Endodermal cell (in vitro differentiated cells): ENCODE measurements around the gene KIF3B. TPM values are rescaled to one million over a fixed set of nuclear protein-coding genes. Genes with fewer than 3 reads are reported as not detected.

Experiments
- DNase-seq: peaks from one replicate; pipeline ENCODE4 v3.0.0-alpha.2; 2017
- H3K27ac ChIP-seq: 2 replicates; pipeline ENCODE4 v1.5.1; 2013; ENCODE audit warnings: mild to moderate bottlenecking, low read depth, low read length, moderate library complexity
- H3K27me3 ChIP-seq: 2 replicates; pipeline ENCODE4 v1.6.1; 2013; ENCODE audit warnings: mild to moderate bottlenecking, low read length, moderate library complexity; ENCODE audit not compliant: insufficient read depth, control insufficient read depth, poor library complexity, severe bottlenecking
- H3K36me3 ChIP-seq: 2 replicates; pipeline ENCODE4 v1.7.0; 2013; ENCODE audit warnings: mild to moderate bottlenecking, low read length, moderate library complexity; ENCODE audit not compliant: control insufficient read depth, insufficient read depth
- H3K4me1 ChIP-seq: one replicate; pipeline ENCODE4 v1.7.0; 2013; ENCODE audit warnings: low read length; ENCODE audit not compliant: control insufficient read depth, insufficient read depth
- H3K4me3 ChIP-seq: 2 replicates; pipeline ENCODE4 v1.5.1; 2013; ENCODE audit warnings: mild to moderate bottlenecking, low read length, moderate library complexity
- H3K9ac ChIP-seq: 2 replicates; pipeline ENCODE4 v1.6.1; 2013; ENCODE audit warnings: mild to moderate bottlenecking, low read length, moderate library complexity; ENCODE audit not compliant: poor library complexity, severe bottlenecking; ENCODE audit errors: extremely low read depth
- H3K9me3 ChIP-seq: 2 replicates; pipeline ENCODE4 v1.6.1; 2013; ENCODE audit warnings: mild to moderate bottlenecking, low read length, moderate library complexity; ENCODE audit not compliant: control insufficient read depth
- H3K27ac Mint-ChIP-seq: 2 replicates; pipeline ENCODE4 v1.8.0; 2020; ENCODE audit warnings: mixed read lengths
- H3K27me3 Mint-ChIP-seq: 2 replicates; pipeline ENCODE4 v1.8.0; 2021; ENCODE audit warnings: mild to moderate bottlenecking, mixed read lengths; ENCODE audit not compliant: insufficient read depth
- H3K36me3 Mint-ChIP-seq: 2 replicates; pipeline ENCODE4 v1.8.0; 2020; ENCODE audit warnings: low read depth, mixed read lengths
- H3K4me1 Mint-ChIP-seq: 2 replicates; pipeline ENCODE4 v1.8.0; 2020; ENCODE audit warnings: mixed read lengths
- H3K4me3 Mint-ChIP-seq: 2 replicates; pipeline ENCODE4 v1.8.0; 2020; ENCODE audit warnings: mild to moderate bottlenecking, moderate library complexity, mixed read lengths
- H3K9me3 Mint-ChIP-seq: 2 replicates; pipeline ENCODE4 v1.8.0; 2020; ENCODE audit warnings: mild to moderate bottlenecking, mixed read lengths
- WGBS, 2 experiments: methylation state at CpG; one replicate each; pipeline versions ENCODE4 v1.1.5 to v1.1.7; 2013; ENCODE audit warnings: missing lambda C conversion rate in 2 of 2, mixed read lengths in 1 of 2; ENCODE audit not compliant: insufficient coverage in 1 of 2, insufficient read length in 1 of 2; 5-methylcytosine and 5-hydroxymethylcytosine counted together
- total RNA-seq, 2 donors: library from RNA; stranded (reverse); fragmentation: NEBNext Ultra II Directional in 1 of 2; extraction: Animal tissue kit (Norgen Biotek cat#: 25700) in 1 of 2; gene quantifications; 2 replicates in 1 of 2; 3 replicates in 1 of 2; pipeline ENCODE4 v1.2.1, GENCODE V29; 2021
- TF ChIP-seq, protein P1 (sequence below): fragments of 200-600 bp; sonication (generic); conservative IDR thresholded peaks from 2 replicates; pipeline ENCODE4 v1.5.0; 2021; ENCODE audit warnings: antibody characterized with exemption, mild to moderate bottlenecking

The KIF3B gene
- total RNA-seq, 2 donors from 2014 or later, result 31.4 to 41.1 TPM

DNA sequence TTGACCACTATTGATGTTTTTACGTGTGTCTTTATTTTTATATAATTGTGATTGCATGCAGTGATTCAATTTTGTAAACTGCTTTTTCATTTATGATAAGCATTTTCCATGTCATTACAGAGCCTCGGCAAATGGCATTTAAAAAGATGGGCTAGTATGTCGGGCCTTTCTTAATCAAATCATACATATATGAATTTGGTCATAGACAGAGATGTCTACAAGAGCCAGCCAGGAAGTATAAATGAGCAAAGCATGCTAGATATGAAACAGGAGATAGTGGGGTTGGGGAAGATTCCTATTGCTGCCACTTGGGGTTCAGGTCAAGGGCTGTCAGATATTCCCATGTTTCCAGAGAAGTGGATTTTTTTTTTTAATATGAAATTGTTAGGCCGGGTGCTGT is 20.0 kb downstream of the KIF3B start:
- Mint-ChIP-seq H3K9me3 (no peaks in the 10 kb centered on the region), H3K27me3 (no peaks in the 10 kb centered on the region), H3K36me3 (no peaks in the 10 kb centered on the region), H3K4me3 (no peak overlapping the region), H3K4me1 (peaks cover 2% of the 10 kb centered on the region), H3K27ac (no peak overlapping the region)
- no peaks in the 10 kb centered on the region for H3K27me3 ChIP-seq
- H3K4me1 ChIP-seq, result no peaks in the 10 kb centered on the region
- DNase-seq, result no peak
- WGBS, 2 experiments, result 71 to 96% methylated on average over 1 to 3 of the region's 4 CpGs
- no peak overlapping the region for H3K9ac ChIP-seq
- no peaks in the 10 kb centered on the region for H3K9me3 ChIP-seq
- H3K27ac ChIP-seq, result no peak overlapping the region
- no peaks in the 10 kb centered on the region for H3K36me3 ChIP-seq
- TF ChIP-seq, protein P1, sequence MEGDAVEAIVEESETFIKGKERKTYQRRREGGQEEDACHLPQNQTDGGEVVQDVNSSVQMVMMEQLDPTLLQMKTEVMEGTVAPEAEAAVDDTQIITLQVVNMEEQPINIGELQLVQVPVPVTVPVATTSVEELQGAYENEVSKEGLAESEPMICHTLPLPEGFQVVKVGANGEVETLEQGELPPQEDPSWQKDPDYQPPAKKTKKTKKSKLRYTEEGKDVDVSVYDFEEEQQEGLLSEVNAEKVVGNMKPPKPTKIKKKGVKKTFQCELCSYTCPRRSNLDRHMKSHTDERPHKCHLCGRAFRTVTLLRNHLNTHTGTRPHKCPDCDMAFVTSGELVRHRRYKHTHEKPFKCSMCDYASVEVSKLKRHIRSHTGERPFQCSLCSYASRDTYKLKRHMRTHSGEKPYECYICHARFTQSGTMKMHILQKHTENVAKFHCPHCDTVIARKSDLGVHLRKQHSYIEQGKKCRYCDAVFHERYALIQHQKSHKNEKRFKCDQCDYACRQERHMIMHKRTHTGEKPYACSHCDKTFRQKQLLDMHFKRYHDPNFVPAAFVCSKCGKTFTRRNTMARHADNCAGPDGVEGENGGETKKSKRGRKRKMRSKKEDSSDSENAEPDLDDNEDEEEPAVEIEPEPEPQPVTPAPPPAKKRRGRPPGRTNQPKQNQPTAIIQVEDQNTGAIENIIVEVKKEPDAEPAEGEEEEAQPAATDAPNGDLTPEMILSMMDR, result no peak
- H3K4me3 ChIP-seq, result no peak overlapping the region

DNA sequence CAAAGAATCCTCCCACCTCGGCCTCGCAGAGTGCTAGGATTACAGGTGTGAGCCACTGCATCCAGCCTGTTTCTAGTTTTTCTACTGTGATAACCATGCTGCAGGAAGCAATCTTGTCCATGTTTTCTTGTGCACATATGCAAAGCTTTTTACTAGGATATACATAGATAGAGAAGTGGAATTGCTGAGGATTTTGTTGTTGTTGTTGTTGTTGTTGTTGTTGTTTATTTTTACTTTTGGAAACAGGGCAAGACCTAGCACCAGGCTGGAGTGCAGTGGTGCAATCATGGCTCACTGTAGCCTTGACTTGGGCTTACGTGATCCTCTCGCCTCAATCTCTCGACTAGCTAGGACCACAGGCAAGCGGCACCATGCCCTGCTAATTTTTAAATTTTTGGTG is 23.2 kb downstream of the KIF3B start:
- Mint-ChIP-seq H3K36me3 (no peaks in the 10 kb centered on the region), H3K4me1 (peaks cover 2% of the 10 kb centered on the region), H3K9me3 (no peaks in the 10 kb centered on the region), H3K4me3 (no peak overlapping the region), H3K27me3 (no peaks in the 10 kb centered on the region), H3K27ac (peak overlapping the region; percentile 56)
- TF ChIP-seq, protein P1, result no peak
- H3K9ac ChIP-seq, result no peak overlapping the region
- H3K4me3 ChIP-seq, result no peak overlapping the region
- no peaks in the 10 kb centered on the region for H3K27me3 ChIP-seq
- H3K36me3 ChIP-seq, result no peaks in the 10 kb centered on the region
- H3K9me3 ChIP-seq, result no peaks in the 10 kb centered on the region
- WGBS, 2 experiments, result 92 to 95% methylated on average over 5 to 6 of the region's 6 CpGs
- H3K4me1 ChIP-seq, result no peaks in the 10 kb centered on the region
- DNase-seq, result no peak
- H3K27ac ChIP-seq, result no peak overlapping the region

DNA sequence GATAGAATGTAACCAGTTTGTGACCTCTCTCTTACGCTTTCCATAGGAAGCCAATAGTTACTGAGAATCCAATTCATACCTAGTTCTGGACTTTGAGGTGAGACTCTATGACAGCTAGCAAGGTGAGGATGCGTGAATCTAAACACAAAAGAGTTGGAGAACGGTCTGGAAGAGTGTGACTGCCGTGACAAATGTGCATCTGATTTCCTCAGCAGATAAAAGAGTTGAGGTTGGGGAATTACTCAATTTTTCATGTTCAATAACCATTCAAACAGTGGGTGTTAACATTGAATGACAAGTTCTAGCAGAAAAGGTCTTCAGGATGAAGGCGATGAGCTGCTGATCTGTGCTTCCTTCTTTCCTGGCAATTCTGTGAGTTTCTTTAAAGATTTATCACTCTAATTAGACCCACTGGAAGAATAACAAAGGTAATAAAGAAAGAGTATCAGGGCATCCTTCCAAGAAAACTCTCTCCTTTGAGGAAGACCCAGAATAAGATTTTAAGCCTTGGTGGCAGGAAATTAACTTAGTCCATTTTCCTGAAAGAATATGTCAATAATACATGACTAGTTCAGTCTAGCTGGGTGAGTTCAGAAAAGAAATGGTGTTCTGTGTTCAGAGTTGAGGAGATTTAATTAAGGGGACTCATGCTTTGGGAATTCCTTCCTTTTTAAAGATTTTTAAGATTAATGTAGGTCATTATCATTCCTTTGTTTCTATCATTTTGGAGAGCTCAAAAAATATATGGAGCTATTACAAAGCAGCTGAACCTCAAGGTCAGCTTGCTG is 24.5 kb downstream of the KIF3B start:
- Histone ChIP-seq H3K27ac (no peak overlapping the region), H3K9ac (no peak overlapping the region), H3K36me3 (no peaks in the 10 kb centered on the region), H3K9me3 (no peaks in the 10 kb centered on the region), H3K4me3 (no peak overlapping the region), H3K27me3 (no peaks in the 10 kb centered on the region), H3K4me1 (no peaks in the 10 kb centered on the region)
- H3K27me3 Mint-ChIP-seq, result no peaks in the 10 kb centered on the region
- H3K4me3 Mint-ChIP-seq, result no peak overlapping the region
- H3K36me3 Mint-ChIP-seq, result no peaks in the 10 kb centered on the region
- H3K27ac Mint-ChIP-seq, result no peak overlapping the region
- H3K9me3 Mint-ChIP-seq, result no peaks in the 10 kb centered on the region
- WGBS, 2 experiments, result 98 to 100% methylated on average over 3 to 5 of the region's 5 CpGs
- DNase-seq, result no peak
- TF ChIP-seq, protein P1, result no peak
- peaks cover 2% of the 10 kb centered on the region for H3K4me1 Mint-ChIP-seq
